ENCODE measurements around the gene TMEM231. TPM values are rescaled to one million over a fixed set of nuclear protein-coding genes. Genes with fewer than 3 reads are reported as not detected.
"Not testable (repeated sequence)": the region's sequence is repeated elsewhere in the genome, so short reads cannot be mapped to it uniquely, and the experiment has no call there.

TMEM231 gene
- total and polyA plus RNA-seq, 9 donors = 9.2 to 36.9 (median 14.8) TPM

DNA sequence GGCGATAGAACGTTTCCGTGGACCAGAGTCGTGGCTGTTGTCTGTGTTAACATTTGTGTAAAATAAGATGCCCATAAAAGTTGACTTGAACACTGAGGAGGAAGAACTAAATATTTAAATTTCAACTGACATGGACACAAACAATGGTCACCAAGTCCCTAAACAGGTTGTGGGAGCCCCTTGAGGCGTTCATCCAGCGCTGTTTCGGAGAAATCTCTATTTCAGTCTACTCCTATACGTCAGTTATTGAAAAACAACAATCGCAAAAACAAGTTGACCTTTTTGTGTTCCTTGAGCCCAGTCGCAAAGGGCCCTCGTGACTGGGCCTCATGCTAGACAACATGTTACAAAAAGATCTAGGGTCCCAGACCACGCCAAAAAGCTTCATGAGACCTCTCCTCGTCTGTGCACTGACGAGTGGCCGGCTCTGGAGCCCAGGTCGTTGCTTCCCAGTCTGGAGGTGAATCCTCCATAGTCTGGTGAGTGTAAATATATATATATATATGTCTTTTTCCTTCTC lies 439 bp upstream of the TMEM231 start:
- 35 to 45% (median 35%) methylated on average over 16 of the region's 16 CpGs for WGBS, 3 donors
- H3K4me3 ChIP-seq = peak overlapping the region; percentile 59
- intact Hi-C loops (cut with DNase I) = no loop called here

DNA sequence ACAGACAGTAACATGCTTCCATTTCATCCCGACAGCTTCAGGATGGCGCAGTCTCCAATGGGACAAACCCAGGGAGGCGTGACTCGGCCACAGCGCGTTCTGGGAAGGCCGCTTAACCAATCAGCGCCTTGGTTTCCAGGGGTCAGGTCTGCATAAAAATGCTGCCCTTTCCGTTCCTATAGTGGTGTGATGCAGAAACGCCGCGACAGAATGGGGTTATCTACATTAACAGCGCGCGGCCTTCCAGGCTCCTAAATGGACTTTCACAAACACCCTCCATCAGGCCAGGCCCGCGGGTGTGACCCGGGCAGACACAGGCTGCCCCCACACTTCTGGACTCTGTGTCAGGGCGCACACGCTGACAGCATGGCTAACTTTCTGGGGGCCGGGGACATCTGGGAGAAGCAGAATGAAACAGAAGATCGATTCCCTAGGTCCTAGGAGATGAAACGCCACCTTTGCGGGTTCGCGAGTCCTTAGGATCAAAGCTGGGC lies 792 bp downstream of the TMEM231 start:
- H3K36me3 ChIP-seq = no peaks in the 10 kb centered on the region
- H3K27ac ChIP-seq = peak overlapping the region; percentile 14 to 58
- TF ChIP-seq POLR2A (IDR thresholded peaks at IDR 0.05) (no peak), EP300 (IDR thresholded peaks at IDR 0.05) (no peak)
- TF ChIP-seq, protein P1, sequence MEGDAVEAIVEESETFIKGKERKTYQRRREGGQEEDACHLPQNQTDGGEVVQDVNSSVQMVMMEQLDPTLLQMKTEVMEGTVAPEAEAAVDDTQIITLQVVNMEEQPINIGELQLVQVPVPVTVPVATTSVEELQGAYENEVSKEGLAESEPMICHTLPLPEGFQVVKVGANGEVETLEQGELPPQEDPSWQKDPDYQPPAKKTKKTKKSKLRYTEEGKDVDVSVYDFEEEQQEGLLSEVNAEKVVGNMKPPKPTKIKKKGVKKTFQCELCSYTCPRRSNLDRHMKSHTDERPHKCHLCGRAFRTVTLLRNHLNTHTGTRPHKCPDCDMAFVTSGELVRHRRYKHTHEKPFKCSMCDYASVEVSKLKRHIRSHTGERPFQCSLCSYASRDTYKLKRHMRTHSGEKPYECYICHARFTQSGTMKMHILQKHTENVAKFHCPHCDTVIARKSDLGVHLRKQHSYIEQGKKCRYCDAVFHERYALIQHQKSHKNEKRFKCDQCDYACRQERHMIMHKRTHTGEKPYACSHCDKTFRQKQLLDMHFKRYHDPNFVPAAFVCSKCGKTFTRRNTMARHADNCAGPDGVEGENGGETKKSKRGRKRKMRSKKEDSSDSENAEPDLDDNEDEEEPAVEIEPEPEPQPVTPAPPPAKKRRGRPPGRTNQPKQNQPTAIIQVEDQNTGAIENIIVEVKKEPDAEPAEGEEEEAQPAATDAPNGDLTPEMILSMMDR (IDR thresholded peaks at IDR 0.05) = no peak
- H3K9me3 ChIP-seq = no peaks in the 10 kb centered on the region
- WGBS, 3 donors = 0 to 3% (median 1%) methylated on average over 26 of the region's 26 CpGs
- intact Hi-C loops (cut with DNase I) = no loop called here
- peak; percentile 52 to 74 (median 74) for DNase-seq
- H3K27me3 ChIP-seq = no peaks in the 10 kb centered on the region
- H3K4me3 ChIP-seq = peak overlapping the region; percentile 59
- no peaks in the 10 kb centered on the region for H3K4me1 ChIP-seq (ENCODE audit: insufficient read depth)

More for the DNA sequence above, 439 bp upstream of the TMEM231 start:
- TF ChIP-seq POLR2A (IDR thresholded peaks at IDR 0.05) (no peak), EP300 (IDR thresholded peaks at IDR 0.05) (no peak)
- TF ChIP-seq, protein P1 (IDR thresholded peaks at IDR 0.05) = no peak
- Histone ChIP-seq H3K27ac (peak overlapping the region in 1 of 2 donors; percentile 58), H3K36me3 (no peaks in the 10 kb centered on the region), H3K4me1 (ENCODE audit: insufficient read depth) (no peaks in the 10 kb centered on the region), H3K27me3 (no peaks in the 10 kb centered on the region), H3K9me3 (no peaks in the 10 kb centered on the region)
- DNase-seq = peak in 1 of 5 donors; percentile 39

DNA sequence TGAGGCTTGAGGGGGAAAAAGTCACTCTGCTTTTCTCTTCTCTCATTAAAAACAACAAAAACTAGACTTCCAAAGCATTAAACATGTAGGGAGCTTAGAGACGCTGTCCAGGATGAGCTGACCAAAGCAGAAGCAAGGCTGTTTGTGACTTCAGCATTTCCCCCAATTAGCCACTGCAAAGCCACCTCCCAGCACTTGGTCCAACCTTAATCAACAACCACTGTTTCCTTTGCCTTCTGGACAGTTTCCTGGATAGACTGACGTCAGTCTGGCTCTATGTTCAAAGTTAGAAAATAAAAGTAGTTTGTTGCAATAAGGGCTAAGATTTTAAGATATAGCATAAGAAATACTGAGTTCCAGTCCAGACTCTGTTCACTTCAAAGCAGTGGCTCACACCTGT lies 3.1 kb downstream of the TMEM231 start:
- TF ChIP-seq POLR2A (IDR thresholded peaks at IDR 0.05) (no peak), EP300 (IDR thresholded peaks at IDR 0.05) (no peak)
- TF ChIP-seq, protein P1 (IDR thresholded peaks at IDR 0.05) = no peak
- Histone ChIP-seq H3K27ac (no peak overlapping the region), H3K4me3 (no peak overlapping the region), H3K9me3 (no peaks in the 10 kb centered on the region), H3K27me3 (no peaks in the 10 kb centered on the region), H3K36me3 (no peaks in the 10 kb centered on the region), H3K4me1 (ENCODE audit: insufficient read depth) (no peaks in the 10 kb centered on the region)
- intact Hi-C loops (cut with DNase I) = no loop called here
- DNase-seq = no peak
- 61 to 85% (median 82%) methylated on average over 2 of the region's 2 CpGs for WGBS, 3 donors

DNA sequence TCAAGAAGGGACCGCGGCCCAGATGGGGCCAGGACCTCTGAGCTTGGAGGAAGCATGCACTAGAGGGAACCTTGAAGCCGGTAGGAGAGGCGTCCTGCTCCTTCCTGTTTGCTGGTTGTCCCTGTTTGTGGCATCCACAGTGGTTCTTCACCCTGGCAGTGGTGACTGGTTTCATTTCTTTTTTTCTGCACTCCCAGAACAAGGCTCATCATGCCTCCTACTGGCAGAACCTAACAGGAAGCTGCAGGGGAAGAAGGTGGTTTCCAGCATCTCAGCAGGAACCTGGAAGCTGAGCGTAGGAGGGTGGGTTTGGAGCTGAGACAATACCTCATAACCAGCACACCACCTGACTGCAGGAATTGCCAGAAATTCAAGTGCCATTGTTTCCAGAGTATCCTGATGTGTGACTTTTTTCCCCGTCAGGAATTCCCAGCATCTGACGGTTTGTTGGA lies 5.8 kb downstream of the TMEM231 start:
- no peaks in the 10 kb centered on the region for H3K9me3 ChIP-seq
- no peaks in the 10 kb centered on the region for H3K4me1 ChIP-seq (ENCODE audit: insufficient read depth)
- 80 to 91% (median 89%) methylated on average over 7 of the region's 7 CpGs for WGBS, 3 donors
- no peaks in the 10 kb centered on the region for H3K36me3 ChIP-seq
- no peaks in the 10 kb centered on the region for H3K27me3 ChIP-seq
- no peak for TF ChIP-seq EP300 (IDR thresholded peaks at IDR 0.05)
- TF ChIP-seq, protein P1 (IDR thresholded peaks at IDR 0.05) = no peak
- no peak for TF ChIP-seq POLR2A (IDR thresholded peaks at IDR 0.05)
- DNase-seq = no peak
- no peak overlapping the region for H3K4me3 ChIP-seq
- H3K27ac ChIP-seq = no peak overlapping the region
- intact Hi-C loops (cut with DNase I) = no loop called here

DNA sequence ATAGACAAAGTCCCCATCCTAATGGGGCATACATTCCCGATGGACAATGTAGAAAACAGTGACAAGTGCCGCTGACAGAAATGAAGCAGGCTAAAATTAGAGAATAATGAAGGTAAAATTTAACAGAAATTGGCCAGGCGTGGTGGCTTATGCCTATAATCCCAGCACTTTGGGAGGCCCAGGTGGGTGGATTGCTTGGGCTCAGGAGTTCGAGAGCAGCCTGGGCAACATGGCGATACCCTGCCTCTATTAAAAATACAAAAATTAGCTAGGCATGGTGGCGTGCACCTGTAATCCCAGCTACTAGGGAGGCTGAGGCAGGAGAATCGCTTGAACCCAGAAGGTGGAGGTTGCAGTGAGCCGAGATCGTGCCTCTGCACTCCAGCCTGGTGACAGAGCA lies 7.6 kb downstream of the TMEM231 start:
- H3K27ac ChIP-seq; H3K4me1 ChIP-seq (ENCODE audit: insufficient read depth); H3K36me3 ChIP-seq; DNase-seq; H3K9me3 ChIP-seq; H3K27me3 ChIP-seq; H3K4me3 ChIP-seq; intact Hi-C loops (cut with DNase I): not testable (repeated sequence)
- 95 to 97% (median 97%) methylated on average over 9 of the region's 9 CpGs for WGBS, 3 donors
